HepG2 (cell line): ENCODE data around the gene SCUBE1. TPM values are rescaled to one million over a fixed set of nuclear protein-coding genes. Genes with fewer than 3 reads are reported as not detected.
A peak's percentile ranks its signal among the peaks of the same experiment; 100 is the strongest.

ENCODE experiments used
- ASH2L ChIP-seq: fragments of 300-600, 200-600 bp; sonication (generic); IDR thresholded peaks from 2 replicates; pipeline ENCODE4 v1.7.0; 2017; ENCODE audit warnings: low read depth, mild to moderate bottlenecking, moderate library complexity, mixed read lengths, low read length; ENCODE audit not compliant: insufficient read length
- CBX5 ChIP-seq: sonication (generic); formaldehyde crosslinking; IDR thresholded peaks from 2 replicates; pipeline ENCODE4 v1.4.0; 2020; ENCODE audit warnings: missing genetic modification reagents, borderline replicate concordance
- EEA1 ChIP-seq: sonication (generic); formaldehyde crosslinking; IDR thresholded peaks from 2 replicates; pipeline ENCODE4 v1.5.1; 2020; ENCODE audit warnings: mild to moderate bottlenecking, missing genetic modification reagents, borderline replicate concordance
- EED ChIP-seq: sonication (generic); formaldehyde crosslinking; IDR thresholded peaks from 2 replicates; pipeline ENCODE4 v1.5.0; 2020; ENCODE audit warnings: mild to moderate bottlenecking, missing genetic modification reagents
- MAFF ChIP-seq: IDR thresholded peaks from 2 replicates; pipeline ENCODE4 v1.6.1; 2011; ENCODE audit warnings: low read depth, low read length, improper control_type of control experiment
- MTF2 ChIP-seq: sonication (generic); formaldehyde crosslinking; IDR thresholded peaks from 2 replicates; pipeline ENCODE4 v1.5.0; 2020; ENCODE audit warnings: missing genetic modification reagents, borderline replicate concordance
- MXD4 ChIP-seq: IDR thresholded peaks from 2 replicates; pipeline ENCODE4 v1.6.1; 2016; ENCODE audit warnings: mild to moderate bottlenecking, missing biosample characterization, missing genetic modification reagents
- MXI1 ChIP-seq: IDR thresholded peaks from 3 replicates; pipeline ENCODE4 v1.6.1; 2012; ENCODE audit warnings: low read depth, low read length, inconsistent platforms, borderline replicate concordance
- MYC ChIP-seq: sonication (generic); formaldehyde crosslinking; IDR thresholded peaks from 2 replicates; pipeline ENCODE4 v1.9.0; 2021; ENCODE audit warnings: missing genetic modification reagents, borderline replicate concordance
- NFKB2 ChIP-seq: sonication (generic); formaldehyde crosslinking; IDR thresholded peaks from 2 replicates; pipeline ENCODE4 v1.4.0; 2020; ENCODE audit warnings: missing genetic modification reagents, borderline replicate concordance
- SMAD9 ChIP-seq: sonication (generic); formaldehyde crosslinking; IDR thresholded peaks from 2 replicates; pipeline ENCODE4 v1.5.1; 2020; ENCODE audit warnings: mild to moderate bottlenecking, missing genetic modification reagents
- SRSF9 ChIP-seq: fragments of 200-400 bp; formaldehyde crosslinking; IDR thresholded peaks from 2 replicates; pipeline ENCODE4 v1.6.1; 2018; ENCODE audit warnings: borderline replicate concordance, mild to moderate bottlenecking, low read depth, low read length; ENCODE audit not compliant: insufficient read depth, poor library complexity, severe bottlenecking
- SSRP1 ChIP-seq: IDR thresholded peaks from 2 replicates; pipeline ENCODE4 v1.6.1; 2016; ENCODE audit warnings: control low read depth
- YEATS2 ChIP-seq: sonication (generic); formaldehyde crosslinking; IDR thresholded peaks from 2 replicates; pipeline ENCODE4 v1.4.0; 2020; ENCODE audit warnings: missing genetic modification reagents, borderline replicate concordance
- ZBTB20 ChIP-seq: sonication (generic); formaldehyde crosslinking; IDR thresholded peaks from 2 replicates; pipeline ENCODE4 v1.8.1; 2023; ENCODE audit warnings: missing genetic modification reagents, low read depth, mild to moderate bottlenecking, borderline replicate concordance
- ZNF138 ChIP-seq: sonication (generic); formaldehyde crosslinking; IDR thresholded peaks from 2 replicates; pipeline ENCODE4 v1.5.0; 2020; ENCODE audit warnings: mild to moderate bottlenecking, low read depth, missing genetic modification reagents
- ZNF180 ChIP-seq: sonication (generic); formaldehyde crosslinking; IDR thresholded peaks from 2 replicates; pipeline ENCODE4 v1.4.0; 2020; ENCODE audit warnings: low read depth, missing genetic modification reagents, borderline replicate concordance
- polyA plus RNA-seq, 8 experiments: library from polyadenylated mRNA; depleted of rRNA in 3 of 8; stranded (reverse) in 7 of 8; unstranded in 1 of 8; fragments of >200 nt; fragmentation: Illumina TruSeq in 4 of 8; extraction: Trizol in 4 of 8; gene quantifications; 2 replicates each; pipeline versions ENCODE4 v1.2.1 to v1.2.3, GENCODE V29; 2011 to 2016; ENCODE audit warnings: low read depth in 4 of 8, missing spikeins in 1 of 8, mixed read lengths in 1 of 8; ENCODE audit not compliant: insufficient read depth in 1 of 8
- total RNA-seq, 5 experiments: library from RNA; depleted of rRNA; stranded (reverse); fragments of >200 nt; fragmentation: Illumina TruSeq; extraction: Trizol; gene quantifications; 2 replicates each; pipeline ENCODE4 v1.2.3, GENCODE V29; 2016; ENCODE audit warnings: low read depth in 1 of 5
- TF ChIP-seq, protein P1 (sequence below): IDR thresholded peaks from 2 replicates; pipeline ENCODE4 v1.6.1; 2016; ENCODE audit warnings: missing genetic modification reagents, missing compliant biosample characterization
- TF ChIP-seq, protein P2 (sequence below): sonication (generic); formaldehyde crosslinking; IDR thresholded peaks from 2 replicates; pipeline ENCODE4 v1.5.0; 2020; ENCODE audit warnings: missing genetic modification reagents
- TF ChIP-seq, protein P3 (sequence below): sonication (generic); formaldehyde crosslinking; IDR thresholded peaks from 2 replicates; pipeline ENCODE4 v1.5.0; 2020; ENCODE audit warnings: mild to moderate bottlenecking, missing genetic modification reagents, moderate library complexity
- TF ChIP-seq, protein P4 (sequence below): sonication (generic); formaldehyde crosslinking; IDR thresholded peaks from 2 replicates; pipeline ENCODE4 v1.4.0; 2020; ENCODE audit warnings: missing genetic modification reagents
- TF ChIP-seq, protein P5 (sequence below): sonication (generic); formaldehyde crosslinking; IDR thresholded peaks from 2 replicates; pipeline ENCODE4 v1.4.0; 2020; ENCODE audit warnings: low read depth, mild to moderate bottlenecking, missing genetic modification reagents

Gene SCUBE1
- total and polyA plus RNA-seq, 2 of the 13 experiments (the other 11 are each of a cell fraction or from before 2014, with no cell fraction given) = under 0.01 to 0.05 TPM

DNA sequence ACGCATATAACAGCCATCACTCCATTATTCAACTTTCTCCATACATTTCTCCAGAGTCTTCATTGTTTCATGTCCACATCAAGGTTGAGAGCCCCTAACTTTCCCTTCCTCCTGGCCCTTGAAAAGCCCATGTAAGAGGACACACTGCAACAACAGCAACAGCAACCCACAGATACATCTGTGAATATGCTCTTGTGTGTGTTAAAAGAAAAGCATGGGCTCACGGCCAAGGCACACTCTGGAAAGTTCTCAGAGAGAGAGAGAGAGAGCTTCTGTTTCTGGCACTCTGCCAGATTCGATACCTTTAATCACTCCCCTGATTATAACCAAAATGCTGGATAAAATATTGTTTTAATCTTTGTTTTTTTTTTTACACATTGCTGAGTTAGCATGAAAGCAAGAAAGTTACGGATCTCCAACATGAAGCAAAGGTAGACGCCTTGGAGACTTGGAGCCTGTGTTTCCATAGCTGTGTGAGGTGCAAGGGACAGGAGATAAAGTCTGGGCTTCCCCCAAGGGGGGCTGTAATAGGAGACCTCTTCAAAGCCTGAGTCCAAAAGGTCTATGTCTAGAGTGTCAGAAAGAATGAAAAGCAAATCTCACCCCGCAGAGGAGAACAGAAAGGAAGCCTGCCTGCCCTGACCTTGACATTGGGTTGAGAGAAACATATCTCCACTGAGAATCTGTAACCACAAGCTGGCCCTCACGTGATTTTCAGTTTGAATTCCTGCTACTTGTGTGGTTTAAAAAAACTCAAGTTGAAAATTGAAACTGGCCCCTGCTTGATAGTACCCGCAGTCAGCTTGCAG lies 34.9 kb upstream of the SCUBE1 start (continued):
- TF ChIP-seq, protein P1, sequence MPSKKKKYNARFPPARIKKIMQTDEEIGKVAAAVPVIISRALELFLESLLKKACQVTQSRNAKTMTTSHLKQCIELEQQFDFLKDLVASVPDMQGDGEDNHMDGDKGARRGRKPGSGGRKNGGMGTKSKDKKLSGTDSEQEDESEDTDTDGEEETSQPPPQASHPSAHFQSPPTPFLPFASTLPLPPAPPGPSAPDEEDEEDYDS (CRISPR knock-in tag) = no peak
- TF ChIP-seq, protein P2, sequence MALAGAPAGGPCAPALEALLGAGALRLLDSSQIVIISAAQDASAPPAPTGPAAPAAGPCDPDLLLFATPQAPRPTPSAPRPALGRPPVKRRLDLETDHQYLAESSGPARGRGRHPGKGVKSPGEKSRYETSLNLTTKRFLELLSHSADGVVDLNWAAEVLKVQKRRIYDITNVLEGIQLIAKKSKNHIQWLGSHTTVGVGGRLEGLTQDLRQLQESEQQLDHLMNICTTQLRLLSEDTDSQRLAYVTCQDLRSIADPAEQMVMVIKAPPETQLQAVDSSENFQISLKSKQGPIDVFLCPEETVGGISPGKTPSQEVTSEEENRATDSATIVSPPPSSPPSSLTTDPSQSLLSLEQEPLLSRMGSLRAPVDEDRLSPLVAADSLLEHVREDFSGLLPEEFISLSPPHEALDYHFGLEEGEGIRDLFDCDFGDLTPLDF = no peak
- TF ChIP-seq ZBTB20 (CRISPR knock-in tag) = no peak
- no peak for TF ChIP-seq SMAD9 (CRISPR knock-in tag)
- no peak for TF ChIP-seq ASH2L
- no peak for TF ChIP-seq MXI1
- TF ChIP-seq MTF2 (CRISPR knock-in tag) = no peak
- no peak for TF ChIP-seq YEATS2
- peak; percentile 18; the same call in 1 of the 2 replicates for TF ChIP-seq MAFF
- TF ChIP-seq, protein P3, sequence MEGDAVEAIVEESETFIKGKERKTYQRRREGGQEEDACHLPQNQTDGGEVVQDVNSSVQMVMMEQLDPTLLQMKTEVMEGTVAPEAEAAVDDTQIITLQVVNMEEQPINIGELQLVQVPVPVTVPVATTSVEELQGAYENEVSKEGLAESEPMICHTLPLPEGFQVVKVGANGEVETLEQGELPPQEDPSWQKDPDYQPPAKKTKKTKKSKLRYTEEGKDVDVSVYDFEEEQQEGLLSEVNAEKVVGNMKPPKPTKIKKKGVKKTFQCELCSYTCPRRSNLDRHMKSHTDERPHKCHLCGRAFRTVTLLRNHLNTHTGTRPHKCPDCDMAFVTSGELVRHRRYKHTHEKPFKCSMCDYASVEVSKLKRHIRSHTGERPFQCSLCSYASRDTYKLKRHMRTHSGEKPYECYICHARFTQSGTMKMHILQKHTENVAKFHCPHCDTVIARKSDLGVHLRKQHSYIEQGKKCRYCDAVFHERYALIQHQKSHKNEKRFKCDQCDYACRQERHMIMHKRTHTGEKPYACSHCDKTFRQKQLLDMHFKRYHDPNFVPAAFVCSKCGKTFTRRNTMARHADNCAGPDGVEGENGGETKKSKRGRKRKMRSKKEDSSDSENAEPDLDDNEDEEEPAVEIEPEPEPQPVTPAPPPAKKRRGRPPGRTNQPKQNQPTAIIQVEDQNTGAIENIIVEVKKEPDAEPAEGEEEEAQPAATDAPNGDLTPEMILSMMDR = no peak
- no peak for TF ChIP-seq CBX5 (CRISPR knock-in tag)
- no peak for TF ChIP-seq SRSF9
- no peak for TF ChIP-seq MYC
- TF ChIP-seq, protein P4, sequence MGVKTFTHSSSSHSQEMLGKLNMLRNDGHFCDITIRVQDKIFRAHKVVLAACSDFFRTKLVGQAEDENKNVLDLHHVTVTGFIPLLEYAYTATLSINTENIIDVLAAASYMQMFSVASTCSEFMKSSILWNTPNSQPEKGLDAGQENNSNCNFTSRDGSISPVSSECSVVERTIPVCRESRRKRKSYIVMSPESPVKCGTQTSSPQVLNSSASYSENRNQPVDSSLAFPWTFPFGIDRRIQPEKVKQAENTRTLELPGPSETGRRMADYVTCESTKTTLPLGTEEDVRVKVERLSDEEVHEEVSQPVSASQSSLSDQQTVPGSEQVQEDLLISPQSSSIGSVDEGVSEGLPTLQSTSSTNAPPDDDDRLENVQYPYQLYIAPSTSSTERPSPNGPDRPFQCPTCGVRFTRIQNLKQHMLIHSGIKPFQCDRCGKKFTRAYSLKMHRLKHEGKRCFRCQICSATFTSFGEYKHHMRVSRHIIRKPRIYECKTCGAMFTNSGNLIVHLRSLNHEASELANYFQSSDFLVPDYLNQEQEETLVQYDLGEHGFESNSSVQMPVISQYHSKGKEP (CRISPR knock-in tag) = no peak
- TF ChIP-seq, protein P5, sequence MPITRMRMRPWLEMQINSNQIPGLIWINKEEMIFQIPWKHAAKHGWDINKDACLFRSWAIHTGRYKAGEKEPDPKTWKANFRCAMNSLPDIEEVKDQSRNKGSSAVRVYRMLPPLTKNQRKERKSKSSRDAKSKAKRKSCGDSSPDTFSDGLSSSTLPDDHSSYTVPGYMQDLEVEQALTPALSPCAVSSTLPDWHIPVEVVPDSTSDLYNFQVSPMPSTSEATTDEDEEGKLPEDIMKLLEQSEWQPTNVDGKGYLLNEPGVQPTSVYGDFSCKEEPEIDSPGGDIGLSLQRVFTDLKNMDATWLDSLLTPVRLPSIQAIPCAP (CRISPR knock-in tag) = no peak
- no peak for TF ChIP-seq NFKB2 (CRISPR knock-in tag)
- TF ChIP-seq ZNF180 (CRISPR knock-in tag) = no peak
- no peak for TF ChIP-seq EED
- no peak for TF ChIP-seq SSRP1 (CRISPR knock-in tag)
- no peak for TF ChIP-seq ZNF138 (CRISPR knock-in tag)
- no peak for TF ChIP-seq EEA1 (CRISPR knock-in tag)
- no peak for TF ChIP-seq MXD4 (CRISPR knock-in tag)
